Peyer's patch (tissue), 4 donors: Measurements from ENCODE around the gene ARF5. TPM values are rescaled to one million over a fixed set of nuclear protein-coding genes. Genes with fewer than 3 reads are reported as not detected.
A peak's percentile ranks its signal among the peaks of the same experiment; 100 is the strongest.

ENCODE experiments used
- DNase-seq, 3 donors: peaks; one replicate each; pipeline ENCODE4 v3.0.0-alpha.2; 2017 to 2019
- H3K27ac ChIP-seq, 4 donors: fragments of 200-600 bp; sonication (generic); one replicate each; pipeline ENCODE4 v1.5.1; 2016 to 2019
- H3K27me3 ChIP-seq, 2 donors: fragments of 200-600 bp; sonication (generic); one replicate each; pipeline ENCODE4 v1.5.1; 2019
- H3K36me3 ChIP-seq, 3 donors: fragments of 200-600 bp; sonication (generic); one replicate each; pipeline ENCODE4 v1.5.1; 2016 to 2019
- H3K4me1 ChIP-seq, 4 donors: fragments of 200-600 bp; sonication (generic); one replicate each; pipeline ENCODE4 v1.5.1; 2016 to 2019
- H3K4me3 ChIP-seq, 4 donors: fragments of 200-600 bp; sonication (generic); 1 replicate in 3 of 4; 2 replicates in 1 of 4; pipeline ENCODE4 v1.5.1; 2016 to 2019; ENCODE audit warnings: mild to moderate bottlenecking in 1 of 4
- H3K9me3 ChIP-seq, 4 donors: fragments of 200-600 bp; sonication (generic); one replicate each; pipeline ENCODE4 v1.5.1; 2016 to 2019; ENCODE audit warnings: mild to moderate bottlenecking in 1 of 4
- POLR2A ChIP-seq, 2 donors: fragments of 450-650 bp; IDR thresholded peaks; one replicate each; pipeline ENCODE4 v1.5.1; 2017; ENCODE audit warnings: antibody characterized with exemption in 2 of 2, mild to moderate bottlenecking in 2 of 2, moderate library complexity in 2 of 2
- total RNA-seq, 4 donors: library from RNA; depleted of rRNA; stranded (reverse); fragments of >200 nt; gene quantifications; one replicate each; pipeline ENCODE4 v1.1.0, GENCODE V29; 2016
- TF ChIP-seq, protein P1 (sequence below), 6 experiments: fragments of 450-650 bp in 4 of 6; fragments of 200-600 bp in 2 of 6; sonication (generic) in 1 of 6; IDR thresholded peaks; one replicate each; pipeline ENCODE4 v1.5.1; 2017 to 2019; ENCODE audit warnings: antibody characterized with exemption in 6 of 6, mild to moderate bottlenecking in 3 of 6, moderate library complexity in 1 of 6

Gene ARF5
- total RNA-seq, 4 donors from 2014 or later, result 52.8 to 149 (median 122) TPM

GRCh38 chr7:127584648-127585043 is 3.6 kb upstream of the ARF5 start:
- H3K9me3 ChIP-seq, result no peaks in the 10 kb centered on the region
- peak overlapping the region; percentile 89 to 98 (median 94) for H3K4me3 ChIP-seq
- peaks cover 0 to 43% (median 25%) of the 10 kb centered on the region in 4 donors for H3K4me1 ChIP-seq
- peak overlapping the region; percentile 86 to 95 (median 92) for H3K27ac ChIP-seq
- no peak for DNase-seq
- TF ChIP-seq POLR2A (IDR thresholded peaks at IDR 0.05), result no peak
- TF ChIP-seq, protein P1, sequence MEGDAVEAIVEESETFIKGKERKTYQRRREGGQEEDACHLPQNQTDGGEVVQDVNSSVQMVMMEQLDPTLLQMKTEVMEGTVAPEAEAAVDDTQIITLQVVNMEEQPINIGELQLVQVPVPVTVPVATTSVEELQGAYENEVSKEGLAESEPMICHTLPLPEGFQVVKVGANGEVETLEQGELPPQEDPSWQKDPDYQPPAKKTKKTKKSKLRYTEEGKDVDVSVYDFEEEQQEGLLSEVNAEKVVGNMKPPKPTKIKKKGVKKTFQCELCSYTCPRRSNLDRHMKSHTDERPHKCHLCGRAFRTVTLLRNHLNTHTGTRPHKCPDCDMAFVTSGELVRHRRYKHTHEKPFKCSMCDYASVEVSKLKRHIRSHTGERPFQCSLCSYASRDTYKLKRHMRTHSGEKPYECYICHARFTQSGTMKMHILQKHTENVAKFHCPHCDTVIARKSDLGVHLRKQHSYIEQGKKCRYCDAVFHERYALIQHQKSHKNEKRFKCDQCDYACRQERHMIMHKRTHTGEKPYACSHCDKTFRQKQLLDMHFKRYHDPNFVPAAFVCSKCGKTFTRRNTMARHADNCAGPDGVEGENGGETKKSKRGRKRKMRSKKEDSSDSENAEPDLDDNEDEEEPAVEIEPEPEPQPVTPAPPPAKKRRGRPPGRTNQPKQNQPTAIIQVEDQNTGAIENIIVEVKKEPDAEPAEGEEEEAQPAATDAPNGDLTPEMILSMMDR (IDR thresholded peaks at IDR 0.05), result no peak
- H3K27me3 ChIP-seq, result no peaks in the 10 kb centered on the region
- peaks cover 0 to 27% (median 0%) of the 10 kb centered on the region in 3 donors for H3K36me3 ChIP-seq

GRCh38 chr7:127585044-127585953 is 2.9 kb upstream of the ARF5 start, which contains the start of gene GCC1:
GCC1 (minus strand) TSS chr7:127585596; CDS start chr7:127585182, 414 bp downstream.
- no peaks in the 10 kb centered on the region for H3K27me3 ChIP-seq
- no peaks in the 10 kb centered on the region for H3K9me3 ChIP-seq
- H3K4me3 ChIP-seq, result peak within 1 kb of the TSS; percentile 89 to 98 (median 94)
- H3K4me1 ChIP-seq, result peaks cover 0 to 49% (median 25%) of the 10 kb centered on the region in 4 donors
- peaks cover 0 to 24% (median 0%) of the 10 kb centered on the region in 3 donors for H3K36me3 ChIP-seq
- DNase-seq, result peak; percentile 90 to 96 (median 96)
- H3K27ac ChIP-seq, result peak within 1 kb of the TSS; percentile 86 to 95 (median 92)
- TF ChIP-seq, protein P1 (IDR thresholded peaks at IDR 0.05), result no peak
- peak; percentile 86 to 92 for TF ChIP-seq POLR2A (IDR thresholded peaks at IDR 0.05)

GRCh38 chr7:127586346-127586745 is 1.9 kb upstream of the ARF5 start:
- Histone ChIP-seq H3K4me1 (peaks cover 0 to 49% (median 25%) of the 10 kb centered on the region in 4 donors), H3K27ac (no peak overlapping the region), H3K36me3 (peaks cover 0 to 28% (median 0%) of the 10 kb centered on the region in 3 donors), H3K4me3 (no peak overlapping the region), H3K9me3 (no peaks in the 10 kb centered on the region), H3K27me3 (no peaks in the 10 kb centered on the region)
- TF ChIP-seq POLR2A (IDR thresholded peaks at IDR 0.05), result no peak
- TF ChIP-seq, protein P1 (IDR thresholded peaks at IDR 0.05), result no peak
- no peak for DNase-seq

- TF ChIP-seq, protein P1 (IDR thresholded peaks at IDR 0.05), result no peak
- no peak for TF ChIP-seq POLR2A (IDR thresholded peaks at IDR 0.05)
- no peaks in the 10 kb centered on the region for H3K27me3 ChIP-seq
- peaks cover 0 to 37% (median 23%) of the 10 kb centered on the region in 4 donors for H3K4me1 ChIP-seq
- peak overlapping the region; percentile 88 to 98 (median 94) for H3K4me3 ChIP-seq
- no peaks in the 10 kb centered on the region for H3K9me3 ChIP-seq
- no peak for DNase-seq
- H3K36me3 ChIP-seq, result peaks cover 0 to 25% (median 0%) of the 10 kb centered on the region in 3 donors
- peak overlapping the region; percentile 89 to 93 (median 92) for H3K27ac ChIP-seq
Measured at GRCh38 chr7:127587663-127588018, 570 bp upstream of the ARF5 start.

DNA sequence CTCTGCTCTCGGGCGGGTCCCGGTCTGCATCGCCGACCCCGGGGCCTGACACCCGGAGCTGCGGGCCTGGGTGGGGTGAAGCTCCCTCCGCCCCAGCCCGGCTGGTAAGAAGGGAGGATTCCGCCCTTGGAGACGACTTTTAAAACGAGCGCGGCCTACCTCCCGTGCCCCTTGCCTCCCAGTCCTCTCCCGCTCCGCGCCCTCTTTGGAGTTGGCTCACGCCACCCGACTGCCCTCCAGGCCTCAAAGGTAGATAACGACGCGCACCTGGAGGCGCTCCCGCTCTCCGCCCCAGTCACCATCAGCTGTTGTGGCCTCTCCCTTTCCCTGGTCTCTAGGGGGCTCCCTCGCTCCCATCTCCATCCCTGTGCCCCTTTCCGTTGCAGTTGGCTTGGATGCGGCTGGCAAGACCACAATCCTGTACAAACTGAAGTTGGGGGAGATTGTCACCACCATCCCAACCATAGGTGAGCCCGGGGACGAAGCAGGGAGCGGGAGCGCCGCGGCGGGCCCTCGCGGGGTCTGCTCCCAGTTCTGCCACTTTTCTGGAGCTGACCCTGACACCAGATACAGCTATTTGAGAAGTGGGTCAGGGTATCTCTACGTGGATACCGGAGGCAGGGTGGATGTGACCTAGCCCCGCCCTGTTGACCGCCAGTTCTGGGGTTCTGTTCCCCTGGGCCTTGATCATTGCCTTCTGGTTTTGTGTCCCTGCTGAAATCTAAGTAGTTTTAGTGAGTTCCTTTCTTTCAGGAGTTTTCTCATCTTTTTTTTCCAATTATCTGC is 679 bp downstream of the ARF5 start:
- H3K9me3 ChIP-seq, result no peaks in the 10 kb centered on the region
- peak in 2 of 3 donors; percentile 72 to 78 for DNase-seq
- no peaks in the 10 kb centered on the region for H3K27me3 ChIP-seq
- peak overlapping the region; percentile 88 to 98 (median 94) for H3K4me3 ChIP-seq
- peaks cover 0 to 24% (median 17%) of the 10 kb centered on the region in 4 donors for H3K4me1 ChIP-seq
- TF ChIP-seq POLR2A (IDR thresholded peaks at IDR 0.05), result no peak
- TF ChIP-seq, protein P1 (IDR thresholded peaks at IDR 0.05), result peak in 2 of 6 experiments; percentile 13 to 33
- H3K36me3 ChIP-seq, result peaks cover 0 to 21% (median 0%) of the 10 kb centered on the region in 3 donors
- peak overlapping the region; percentile 89 to 93 (median 92) for H3K27ac ChIP-seq
